T follicular helper cell (primary cell): ENCODE measurements around the gene LSM3.
A peak's percentile ranks its signal among the peaks of the same experiment; 100 is the strongest.

Experiments
- DNase-seq: peaks from one replicate; pipeline ENCODE4 v3.0.0-alpha.2; 2020; ENCODE audit warnings: low read depth
- total RNA-seq, 2 experiments: gene quantifications; one replicate each; lab custom pipeline; 2026; lab: John Stamatoyannopoulos, UW

The LSM3 gene
- 26.3 to 48.6 reads per million in 2 experiments for total RNA-seq

DNA sequence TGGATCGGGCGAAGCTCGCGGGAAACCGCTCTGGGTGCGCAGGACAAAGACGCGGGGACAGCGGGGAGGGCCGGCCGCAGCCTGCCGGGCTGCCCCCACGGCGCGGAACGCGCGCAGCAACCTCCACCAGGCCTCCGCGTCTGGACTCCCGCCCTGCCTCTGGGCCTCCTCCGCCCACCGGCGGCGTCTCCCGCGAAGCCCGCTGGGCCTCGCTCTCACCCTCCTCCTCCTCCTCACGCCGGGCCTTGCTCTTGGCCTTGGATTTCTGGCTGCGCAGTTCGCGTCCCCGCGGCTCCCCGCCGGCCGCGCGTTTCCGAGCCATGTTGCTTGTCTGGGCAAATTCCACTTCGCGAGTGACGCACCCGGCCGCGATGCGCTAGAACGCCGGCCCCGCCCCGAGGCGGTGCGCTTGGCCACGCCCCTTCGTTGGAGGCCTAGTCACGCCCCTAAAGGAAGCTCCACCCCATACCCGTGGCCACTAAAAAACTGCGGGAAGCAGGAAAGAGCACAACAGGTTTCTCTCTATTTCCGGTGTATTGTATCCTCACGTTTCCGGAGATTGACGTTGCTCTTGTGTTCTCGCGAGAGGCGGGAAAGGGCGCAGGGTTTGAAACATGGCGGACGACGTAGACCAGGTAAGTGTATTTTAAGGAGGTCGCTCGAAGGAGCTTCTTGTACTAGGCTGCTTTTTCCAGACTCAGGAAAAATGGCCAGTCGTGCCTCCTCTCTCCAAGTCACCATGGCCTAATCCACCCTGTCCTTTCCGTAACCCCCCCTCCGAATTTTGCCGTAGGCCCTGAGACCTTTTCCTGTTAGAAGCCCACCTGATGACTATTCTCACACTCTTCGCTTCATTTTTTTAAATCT, at the start of gene LSM3, which contains the start of gene XPC:
TSS of gene LSM3 (plus strand) at position 571 of the 867 bp plus-strand sequence. CDS start at position 615, 44 bp downstream.
TSS of gene XPC (minus strand) at position 355 of the 867 bp plus-strand sequence. CDS start at position 322, 33 bp downstream.
- DNase-seq: peak; percentile 96

DNA sequence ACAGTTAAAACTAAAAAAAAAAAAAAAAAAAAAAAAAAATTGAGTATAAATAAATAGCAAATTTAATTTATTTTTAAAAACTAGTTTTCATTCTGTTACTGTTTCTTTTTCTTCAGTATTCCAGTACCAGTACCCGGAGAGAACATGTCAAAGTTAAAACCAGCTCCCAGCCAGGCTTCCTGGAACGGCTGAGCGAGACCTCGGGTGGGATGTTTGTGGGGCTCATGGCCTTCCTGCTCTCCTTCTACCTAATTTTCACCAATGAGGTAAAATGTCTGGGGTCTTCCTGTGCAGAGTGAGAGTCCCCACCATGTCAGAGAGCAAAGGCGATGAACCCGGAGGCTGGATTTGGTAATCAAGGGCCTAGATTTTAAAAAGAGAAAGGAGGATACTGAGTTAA, 49.3 kb upstream of the LSM3 start:
- no peak for DNase-seq

DNA sequence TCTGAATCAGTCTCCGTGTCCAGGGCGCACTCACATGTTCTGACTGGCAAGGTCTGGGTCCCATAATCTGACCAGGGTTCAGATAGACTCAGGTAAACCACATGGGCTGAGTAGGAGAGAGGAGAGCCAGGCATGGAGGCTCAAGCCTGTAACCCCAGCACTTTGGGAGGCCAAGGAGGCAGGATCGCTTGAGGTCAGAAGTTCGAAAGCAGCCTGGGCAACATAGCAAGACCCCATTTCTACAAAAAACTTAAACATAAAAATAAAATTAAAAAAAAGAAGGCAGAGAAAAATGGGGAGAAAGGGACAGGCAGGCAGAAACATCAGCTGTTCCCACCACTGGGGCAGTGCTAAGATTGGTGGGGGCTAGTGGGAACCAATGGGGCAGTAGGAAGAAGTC, 48.4 kb upstream of the LSM3 start:
- no peak for DNase-seq

- DNase-seq: no peak
These were observed 47.9 kb upstream of the LSM3 start for GRCh38 chr3:14130707-14131106.

DNA sequence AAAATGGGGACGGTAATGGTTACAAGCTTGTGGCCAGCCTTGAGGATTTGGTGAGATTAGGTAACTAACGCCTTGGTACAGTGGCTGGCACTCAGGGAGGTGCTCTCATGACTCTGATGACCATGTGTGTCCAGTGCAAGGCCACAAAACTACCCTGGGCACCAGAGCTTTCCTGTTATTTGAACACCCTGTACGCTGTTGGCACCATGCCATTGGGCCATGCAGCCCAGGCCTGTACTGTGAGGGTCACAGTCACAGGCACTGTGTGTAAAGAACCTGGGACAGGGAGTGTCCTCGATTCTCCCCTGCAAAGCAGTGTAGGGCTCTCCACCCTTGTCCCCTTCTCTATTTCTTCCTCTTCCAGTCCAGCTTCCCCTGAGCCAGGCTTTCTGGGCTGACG, 47.5 kb upstream of the LSM3 start:
- DNase-seq: no peak

DNA sequence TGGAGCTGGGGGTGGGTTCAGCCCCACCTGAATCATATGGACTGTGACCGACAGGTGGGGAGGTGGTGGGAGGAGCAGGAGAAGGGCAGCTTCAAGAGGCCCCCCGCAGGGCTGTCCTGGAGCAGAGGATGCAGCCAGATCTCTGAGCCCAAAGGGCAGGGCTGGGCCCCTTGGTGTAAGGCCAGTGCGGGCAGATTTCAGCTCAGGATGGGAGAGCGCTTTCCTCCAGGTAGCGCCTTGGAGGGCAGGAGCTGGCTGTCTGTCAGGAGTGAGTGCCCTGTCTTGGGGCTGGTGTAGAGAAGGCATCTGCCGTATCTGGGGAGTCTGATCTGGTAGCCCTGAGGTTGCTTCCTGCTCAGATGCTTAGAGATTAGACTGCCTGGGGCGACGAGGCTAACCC, 46.5 kb upstream of the LSM3 start:
- DNase-seq: no peak

GRCh38 chr3:14132689-14133088, 45.9 kb upstream of the LSM3 start:
- no peak for DNase-seq

GRCh38 chr3:14133188-14133800, 45.3 kb upstream of the LSM3 start:
- DNase-seq: no peak

DNA sequence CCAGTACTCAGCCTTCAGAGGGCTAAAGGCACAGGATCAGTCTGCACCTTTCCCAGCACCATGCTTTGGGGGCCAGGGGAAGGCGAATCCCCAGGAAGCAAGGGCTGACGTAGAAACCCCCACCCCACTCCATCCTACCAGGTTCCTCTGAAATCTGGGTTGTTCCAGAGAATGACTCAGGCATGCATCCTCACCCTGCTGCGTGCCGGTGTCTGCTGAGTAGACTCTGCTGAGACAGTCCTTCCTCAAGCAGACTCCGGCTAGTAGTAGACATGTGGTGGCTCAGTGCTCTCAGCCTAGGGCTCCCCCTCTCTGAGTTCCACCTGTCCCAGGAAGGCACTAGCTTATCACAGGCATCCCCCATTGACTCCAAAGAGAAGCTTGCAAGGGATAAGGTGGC, 44.7 kb upstream of the LSM3 start:
- DNase-seq: no peak

DNA sequence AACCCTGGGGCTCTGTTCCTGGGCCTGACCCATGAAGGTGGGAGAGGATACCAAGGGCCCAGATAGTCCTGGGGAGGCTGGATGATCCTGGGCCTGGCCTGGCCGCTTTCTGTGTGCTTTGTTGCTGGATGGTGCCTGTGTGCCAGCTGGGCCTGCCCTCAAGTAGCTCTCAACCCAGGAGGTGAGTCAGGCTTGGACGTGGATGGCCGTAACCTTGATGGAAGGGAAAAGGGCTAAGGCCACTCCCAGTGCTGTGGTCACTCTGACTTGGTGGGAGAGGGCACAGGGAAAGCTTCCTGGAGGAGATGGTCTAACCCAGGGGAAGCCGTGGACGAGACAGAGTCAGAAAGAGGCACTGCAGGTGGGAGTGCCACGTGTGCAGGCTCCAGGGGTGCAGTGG, 44.3 kb upstream of the LSM3 start:
- DNase-seq: no peak

DNA sequence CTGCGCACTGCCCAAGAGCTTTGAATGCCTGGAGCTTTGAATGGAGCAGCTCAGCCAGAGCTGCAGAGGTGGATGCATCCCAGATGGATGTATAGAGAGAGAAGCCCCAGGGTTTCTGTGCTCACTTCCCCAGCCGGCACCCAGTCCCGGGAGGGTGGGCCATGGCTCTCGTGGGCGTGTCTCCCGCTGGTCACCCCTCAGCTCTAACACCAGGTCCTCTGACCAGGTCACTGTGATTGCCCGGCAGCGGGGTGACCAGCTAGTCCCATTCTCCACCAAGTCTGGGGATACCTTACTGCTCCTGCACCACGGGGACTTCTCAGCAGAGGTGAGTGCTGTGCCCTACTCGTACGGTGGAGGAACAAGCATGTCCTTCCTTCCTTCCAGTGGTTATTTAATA, 43.0 kb upstream of the LSM3 start:
- no peak for DNase-seq

- DNase-seq: no peak
These were observed 41.6 kb upstream of the LSM3 start for GRCh38 chr3:14137004-14137403.

DNA sequence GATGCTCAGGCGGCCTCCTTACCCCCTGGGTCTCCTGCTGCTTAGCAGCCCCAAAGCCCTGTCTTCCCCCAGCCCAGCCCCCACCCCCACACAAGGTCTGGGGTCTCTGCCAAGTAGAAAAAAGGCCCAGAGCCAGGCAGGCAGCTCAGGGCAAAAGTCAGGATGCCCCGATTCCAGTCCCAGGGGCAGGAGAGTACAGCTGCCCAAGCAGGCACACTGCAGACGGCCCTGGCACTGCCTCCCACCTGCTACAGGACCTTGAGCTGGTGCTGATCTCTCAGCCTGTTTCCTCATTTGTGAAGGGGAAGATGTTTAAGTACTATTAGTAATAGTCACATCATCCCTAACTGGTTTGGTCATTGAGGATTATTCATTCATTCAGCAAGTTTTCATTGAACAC, 41.2 kb upstream of the LSM3 start:
- no peak for DNase-seq

- DNase-seq: no peak
These were observed 40.3 kb upstream of the LSM3 start for GRCh38 chr3:14138109-14138877.

GRCh38 chr3:14138878-14139655, 39.5 kb upstream of the LSM3 start:
- DNase-seq: no peak

DNA sequence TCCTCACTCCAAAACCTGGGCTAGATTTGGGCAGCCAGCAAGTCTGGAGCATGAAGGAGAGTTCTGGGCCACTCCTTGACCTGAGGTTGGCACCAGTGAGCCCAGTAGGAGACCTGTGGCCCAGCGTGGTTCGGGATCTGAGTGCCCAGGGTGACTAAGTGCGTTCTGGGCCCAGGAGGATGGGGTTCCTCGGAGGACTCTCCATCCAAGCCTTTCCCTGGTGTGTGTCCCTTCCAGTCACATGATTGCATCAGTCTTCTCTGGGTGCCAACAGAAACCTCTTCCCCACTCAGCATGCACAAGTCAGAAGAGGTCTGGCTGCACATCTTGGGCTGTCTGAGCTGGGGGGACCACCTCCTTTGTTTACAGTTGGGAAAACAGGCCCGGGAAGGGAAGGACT, 38.8 kb upstream of the LSM3 start:
- no peak for DNase-seq

DNA sequence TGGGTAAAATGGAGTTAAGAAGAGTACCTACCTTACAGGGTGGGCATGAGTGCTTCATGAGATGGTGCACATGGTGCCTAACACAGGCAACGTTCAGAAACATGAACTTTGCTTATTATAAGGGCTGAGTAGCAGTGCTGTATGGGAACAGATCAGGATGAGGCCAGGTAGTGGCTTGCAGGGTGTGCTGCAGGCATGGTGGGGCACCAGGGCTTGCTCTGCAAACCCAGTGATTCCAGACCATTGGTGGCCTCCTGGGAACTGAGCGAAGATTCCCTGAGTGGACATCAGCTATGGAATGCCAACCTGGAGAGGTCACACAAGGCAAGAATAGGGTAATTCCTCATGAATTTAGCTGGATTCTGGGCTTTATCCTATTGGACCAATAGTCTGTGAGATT, 37.9 kb upstream of the LSM3 start:
- DNase-seq: no peak

- no peak for DNase-seq
These were observed 37.5 kb upstream of the LSM3 start for GRCh38 chr3:14141144-14141543.

DNA sequence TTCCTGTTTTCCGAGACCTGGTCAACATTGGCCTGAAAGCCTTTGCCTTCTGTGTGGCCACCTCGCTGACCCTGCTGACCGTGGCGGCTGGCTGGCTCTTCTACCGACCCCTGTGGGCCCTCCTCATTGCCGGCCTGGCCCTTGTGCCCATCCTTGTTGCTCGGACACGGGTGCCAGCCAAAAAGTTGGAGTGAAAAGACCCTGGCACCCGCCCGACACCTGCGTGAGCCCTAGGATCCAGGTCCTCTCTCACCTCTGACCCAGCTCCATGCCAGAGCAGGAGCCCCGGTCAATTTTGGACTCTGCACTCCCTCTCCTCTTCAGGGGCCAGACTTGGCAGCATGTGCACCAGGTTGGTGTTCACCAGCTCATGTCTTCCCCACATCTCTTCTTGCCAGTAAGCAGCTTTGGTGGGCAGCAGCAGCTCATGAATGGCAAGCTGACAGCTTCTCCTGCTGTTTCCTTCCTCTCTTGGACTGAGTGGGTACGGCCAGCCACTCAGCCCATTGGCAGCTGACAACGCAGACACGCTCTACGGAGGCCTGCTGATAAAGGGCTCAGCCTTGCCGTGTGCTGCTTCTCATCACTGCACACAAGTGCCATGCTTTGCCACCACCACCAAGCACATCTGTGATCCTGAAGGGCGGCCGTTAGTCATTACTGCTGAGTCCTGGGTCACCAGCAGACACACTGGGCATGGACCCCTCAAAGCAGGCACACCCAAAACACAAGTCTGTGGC, 36.8 kb upstream of the LSM3 start:
- no peak for DNase-seq

- peak; percentile 61 for DNase-seq
These were observed 35.9 kb upstream of the LSM3 start for GRCh38 chr3:14142567-14143270.
